ENCODE measurements around the gene COX20. TPM values are rescaled to one million over a fixed set of nuclear protein-coding genes. Genes with fewer than 3 reads are reported as not detected.

The COX20 gene
- total RNA-seq, 4 donors from 2014 or later: 15.6 to 33.5 (median 28.2) TPM

- no peaks in the 10 kb centered on the region for H3K36me3 ChIP-seq
- H3K27ac ChIP-seq: peak overlapping the region in 2 of 4 donors; percentile 100
- TF ChIP-seq CTCF (IDR thresholded peaks at IDR 0.05) (no peak), POLR2A (IDR thresholded peaks at IDR 0.05) (no peak)
- H3K4me1 ChIP-seq: peaks cover 4 to 11% (median 6%) of the 10 kb centered on the region in 4 donors
- H3K27me3 ChIP-seq: no peaks in the 10 kb centered on the region
- H3K4me3 ChIP-seq: no peak overlapping the region
- no peaks in the 10 kb centered on the region for H3K9me3 ChIP-seq
- no peak for DNase-seq
These were observed 30.4 kb downstream of the COX20 start for GRCh38 chr1:244865820-244866219.

GRCh38 chr1:244866355-244866754 is 30.9 kb downstream of the COX20 start:
- no peaks in the 10 kb centered on the region for H3K36me3 ChIP-seq
- no peak for DNase-seq
- no peaks in the 10 kb centered on the region for H3K27me3 ChIP-seq
- TF ChIP-seq POLR2A (IDR thresholded peaks at IDR 0.05) (no peak), CTCF (IDR thresholded peaks at IDR 0.05) (no peak)
- H3K9me3 ChIP-seq: no peaks in the 10 kb centered on the region
- peaks cover 0 to 6% (median 3%) of the 10 kb centered on the region in 4 donors for H3K4me1 ChIP-seq
- H3K4me3 ChIP-seq: no peak overlapping the region
- no peak overlapping the region for H3K27ac ChIP-seq

- Histone ChIP-seq H3K4me1 (no peaks in the 10 kb centered on the region), H3K27me3 (no peaks in the 10 kb centered on the region), H3K27ac (no peak overlapping the region), H3K9me3 (no peaks in the 10 kb centered on the region), H3K4me3 (no peak overlapping the region), H3K36me3 (no peaks in the 10 kb centered on the region)
- DNase-seq: no peak
- TF ChIP-seq CTCF (IDR thresholded peaks at IDR 0.05) (no peak), POLR2A (IDR thresholded peaks at IDR 0.05) (no peak)
These were observed 33.3 kb downstream of the COX20 start for GRCh38 chr1:244868484-244869363.

GRCh38 chr1:244869364-244869827 is 33.9 kb downstream of the COX20 start:
- Histone ChIP-seq H3K36me3 (no peaks in the 10 kb centered on the region), H3K4me1 (no peaks in the 10 kb centered on the region)
- TF ChIP-seq CTCF (IDR thresholded peaks at IDR 0.05): no peak
- TF ChIP-seq POLR2A (IDR thresholded peaks at IDR 0.05): no peak

GRCh38 chr1:244869950-244870349 is 34.5 kb downstream of the COX20 start:
- Histone ChIP-seq H3K27ac (no peak overlapping the region), H3K4me1 (no peaks in the 10 kb centered on the region), H3K27me3 (no peaks in the 10 kb centered on the region), H3K9me3 (no peaks in the 10 kb centered on the region), H3K4me3 (no peak overlapping the region), H3K36me3 (no peaks in the 10 kb centered on the region)
- TF ChIP-seq CTCF (IDR thresholded peaks at IDR 0.05) (no peak), POLR2A (IDR thresholded peaks at IDR 0.05) (no peak)
- no peak for DNase-seq

More at GRCh38 chr1:244869364-244869827, 33.9 kb downstream of the COX20 start:
- Histone ChIP-seq H3K9me3 (no peaks in the 10 kb centered on the region), H3K4me3 (no peak overlapping the region), H3K27me3 (no peaks in the 10 kb centered on the region), H3K27ac (no peak overlapping the region)
- DNase-seq: no peak
